GM18870 (cell line): ENCODE measurements around the gene CHCHD10.
A peak's percentile ranks its signal among the peaks of the same experiment; 100 is the strongest.

Experiments used
- ATAC-seq: cut with Tn5 transposase; IDR thresholded peaks from one replicate; pipeline ENCODE4 v1.9.1; 2021; ENCODE audit warnings: moderate library complexity; ENCODE audit not compliant: unreplicated experiment

CHCHD10 gene

GRCh38 chr22:23787910-23788309 lies 20.1 kb upstream of the CHCHD10 start:
- ATAC-seq: no peak

GRCh38 chr22:23787600-23787896 lies 19.8 kb upstream of the CHCHD10 start:
- ATAC-seq: peak; percentile 3

GRCh38 chr22:23786752-23787599 lies 19.2 kb upstream of the CHCHD10 start, which contains the start of gene SMARCB1:
Gene SMARCB1 (plus strand): TSS chr22:23786966. CDS start chr22:23787170, 204 bp downstream.
- peak; percentile 46 for ATAC-seq

GRCh38 chr22:23786261-23786710 lies 18.5 kb upstream of the CHCHD10 start:
- no peak for ATAC-seq

- no peak for ATAC-seq
Observed at GRCh38 chr22:23784215-23784732, 16.5 kb upstream of the CHCHD10 start.

GRCh38 chr22:23783265-23784150 lies 15.7 kb upstream of the CHCHD10 start:
- no peak for ATAC-seq

GRCh38 chr22:23782703-23783102 lies 14.9 kb upstream of the CHCHD10 start:
- ATAC-seq: no peak

- ATAC-seq: no peak
Observed at GRCh38 chr22:23782252-23782651, 14.5 kb upstream of the CHCHD10 start.

- no peak for ATAC-seq
Observed at GRCh38 chr22:23781511-23782183, 13.9 kb upstream of the CHCHD10 start.

- ATAC-seq: no peak
Observed at GRCh38 chr22:23781065-23781464, 13.3 kb upstream of the CHCHD10 start.

- ATAC-seq: no peak
Observed at GRCh38 chr22:23780146-23780748, 12.5 kb upstream of the CHCHD10 start.

GRCh38 chr22:23779731-23780130 lies 12.0 kb upstream of the CHCHD10 start:
- ATAC-seq: no peak

- ATAC-seq: no peak
Observed at GRCh38 chr22:23779083-23779482, 11.3 kb upstream of the CHCHD10 start.

- ATAC-seq: no peak
Observed at GRCh38 chr22:23778577-23778900, 10.8 kb upstream of the CHCHD10 start.

GRCh38 chr22:23777776-23778576 lies 10.2 kb upstream of the CHCHD10 start:
- ATAC-seq: no peak

GRCh38 chr22:23775779-23776375 lies 8.1 kb upstream of the CHCHD10 start:
- ATAC-seq: no peak

GRCh38 chr22:23774922-23775436 lies 7.2 kb upstream of the CHCHD10 start:
- no peak for ATAC-seq

GRCh38 chr22:23774114-23774921 lies 6.5 kb upstream of the CHCHD10 start:
- ATAC-seq: no peak
